OCI-LY1 (cell line): ENCODE results near the gene CNTNAP2.

Source experiments
- H2AFZ ChIP-seq: fragments of 200-600 bp; sonication (generic), shearing (Covaris generic); 2 replicates; pipeline ENCODE4 v1.6.0; 2014; ENCODE audit warnings: antibody characterized with exemption, mild to moderate bottlenecking, low read length
- H3F3A ChIP-seq: fragments of 200-600 bp; sonication (generic), shearing (Covaris generic); 2 replicates; pipeline ENCODE4 v1.6.0; 2014; ENCODE audit warnings: mild to moderate bottlenecking, antibody characterized with exemption, low read length, moderate library complexity; ENCODE audit not compliant: insufficient read depth
- H3K27ac ChIP-seq: fragments of 200-600 bp; sonication (generic); 2 replicates; pipeline ENCODE4 v1.5.1; 2014; ENCODE audit warnings: low read length, mixed run types, mild to moderate bottlenecking, low read depth; ENCODE audit not compliant: poor library complexity, severe bottlenecking
- H3K27me3 ChIP-seq: fragments of 200-600 bp; sonication (generic); 2 replicates; pipeline ENCODE4 v1.6.0; 2014; ENCODE audit warnings: antibody characterized with exemption, mild to moderate bottlenecking, low read length, moderate library complexity; ENCODE audit not compliant: insufficient read depth
- H3K36me3 ChIP-seq: fragments of 200-600 bp; sonication (generic); 2 replicates; pipeline ENCODE4 v1.6.1; 2014; ENCODE audit warnings: mild to moderate bottlenecking, antibody characterized with exemption, low read length, moderate library complexity, mixed read lengths; ENCODE audit not compliant: insufficient read depth
- H3K4me1 ChIP-seq: fragments of 200-600 bp; sonication (generic); 2 replicates; pipeline ENCODE4 v1.5.1; 2014; ENCODE audit warnings: mild to moderate bottlenecking, low read length, moderate library complexity; ENCODE audit not compliant: insufficient read depth, severe bottlenecking
- H3K4me2 ChIP-seq: fragments of 200-600 bp; sonication (generic), shearing (Covaris generic); 2 replicates; pipeline ENCODE4 v1.6.1; 2014; ENCODE audit warnings: low read length
- H3K4me3 ChIP-seq: fragments of 200-600 bp; sonication (generic); 2 replicates; pipeline ENCODE4 v1.5.1; 2014; ENCODE audit warnings: low read length, low read depth, mild to moderate bottlenecking, mixed read lengths; ENCODE audit not compliant: poor library complexity, severe bottlenecking
- H3K79me2 ChIP-seq: fragments of 200-600 bp; shearing (Covaris generic); 2 replicates; pipeline ENCODE4 v1.6.1; 2016; ENCODE audit warnings: mixed run types, low read length, mixed read lengths; ENCODE audit not compliant: insufficient read depth
- H3K9ac ChIP-seq: fragments of 200-600 bp; sonication (generic), shearing (Covaris generic); 2 replicates; pipeline ENCODE4 v1.6.1; 2014; ENCODE audit warnings: mild to moderate bottlenecking, low read length, mixed read lengths
- H3K9me2 ChIP-seq: fragments of 200-600 bp; sonication (generic), shearing (Covaris generic); 2 replicates; pipeline ENCODE4 v1.6.1; 2014; ENCODE audit warnings: low read depth, mild to moderate bottlenecking, low read length, mixed read lengths
- H3K9me3 ChIP-seq: fragments of 200-600 bp; shearing (Covaris generic); 2 replicates; pipeline ENCODE4 v1.6.1; 2014; ENCODE audit warnings: low read length, mixed read lengths
- H4K20me1 ChIP-seq: fragments of 200-600 bp; sonication (generic), shearing (Covaris generic); 2 replicates; pipeline ENCODE4 v1.6.0; 2016; ENCODE audit warnings: mild to moderate bottlenecking, low read length; ENCODE audit not compliant: insufficient read depth
- CTCF ChIP-seq: fragments of 200-600 bp; sonication (generic), shearing (Covaris generic); IDR thresholded peaks from 2 replicates; pipeline ENCODE4 v1.5.1; 2017; ENCODE audit warnings: mild to moderate bottlenecking, antibody characterized with exemption, low read length, moderate library complexity, mixed read lengths
- EZH2 ChIP-seq: fragments of 200-600 bp; sonication (generic), shearing (Covaris generic); IDR thresholded peaks from 2 replicates; pipeline ENCODE4 v1.8.0; 2017; ENCODE audit warnings: borderline replicate concordance, mixed run types, mild to moderate bottlenecking, antibody characterized with exemption, low read length, moderate library complexity, mixed read lengths

The CNTNAP2 gene

GRCh38 chr7:147436718-147437117, 1320.1 kb downstream of the CNTNAP2 start:
- no peak overlapping the region for H3K4me2 ChIP-seq
- H3K79me2 ChIP-seq = no peaks in the 10 kb centered on the region
- TF ChIP-seq EZH2 (no peak), CTCF (no peak)
- H3K9me2 ChIP-seq = no peaks in the 10 kb centered on the region
- H3K27ac ChIP-seq = no peak overlapping the region
- no peak overlapping the region for H3K9ac ChIP-seq
- H3F3A ChIP-seq = no peaks in the 10 kb centered on the region
- no peak overlapping the region for H2AFZ ChIP-seq
- H3K4me1 ChIP-seq = peaks cover 18% of the 10 kb centered on the region
- H3K4me3 ChIP-seq = no peak overlapping the region
- H3K36me3 ChIP-seq = no peaks in the 10 kb centered on the region
- no peaks in the 10 kb centered on the region for H4K20me1 ChIP-seq
- H3K27me3 ChIP-seq = no peaks in the 10 kb centered on the region
- H3K9me3 ChIP-seq = no peaks in the 10 kb centered on the region

- H4K20me1 ChIP-seq = no peaks in the 10 kb centered on the region
- no peaks in the 10 kb centered on the region for H3K79me2 ChIP-seq
- no peak overlapping the region for H3K27ac ChIP-seq
- H3K9ac ChIP-seq = no peak overlapping the region
- no peak overlapping the region for H3K4me2 ChIP-seq
- no peaks in the 10 kb centered on the region for H3K27me3 ChIP-seq
- no peaks in the 10 kb centered on the region for H3F3A ChIP-seq
- H3K36me3 ChIP-seq = no peaks in the 10 kb centered on the region
- no peaks in the 10 kb centered on the region for H3K9me2 ChIP-seq
- no peak for TF ChIP-seq CTCF
- no peaks in the 10 kb centered on the region for H3K9me3 ChIP-seq
- H2AFZ ChIP-seq = no peak overlapping the region
- peaks cover 16% of the 10 kb centered on the region for H3K4me1 ChIP-seq
- no peak overlapping the region for H3K4me3 ChIP-seq
Observed at GRCh38 chr7:147438216-147438615, 1321.6 kb downstream of the CNTNAP2 start.

GRCh38 chr7:147443942-147444341, 1327.3 kb downstream of the CNTNAP2 start:
- H3K9me3 ChIP-seq = no peaks in the 10 kb centered on the region
- no peak overlapping the region for H3K4me2 ChIP-seq
- no peak overlapping the region for H3K9ac ChIP-seq
- no peaks in the 10 kb centered on the region for H4K20me1 ChIP-seq
- no peak overlapping the region for H2AFZ ChIP-seq
- H3K9me2 ChIP-seq = no peaks in the 10 kb centered on the region
- no peaks in the 10 kb centered on the region for H3K79me2 ChIP-seq
- no peaks in the 10 kb centered on the region for H3K27me3 ChIP-seq
- H3K27ac ChIP-seq = no peak overlapping the region
- H3K36me3 ChIP-seq = no peaks in the 10 kb centered on the region
- H3K4me3 ChIP-seq = no peak overlapping the region
- TF ChIP-seq EZH2 (no peak), CTCF (no peak)
- H3K4me1 ChIP-seq = no peaks in the 10 kb centered on the region
- H3F3A ChIP-seq = no peaks in the 10 kb centered on the region
